A549 treated with AZD2906 at 1 μM for 4 hours (cell line): ENCODE measurements around the gene MALT1. TPM values are rescaled to one million over a fixed set of nuclear protein-coding genes. Genes with fewer than 3 reads are reported as not detected.

Experiments
- total RNA-seq: library from RNA; stranded (reverse); fragments of 200-300 nt; extraction: Qiagen RNA extraction; gene quantifications from 5 replicates; pipeline ENCODE4 v1.2.3, GENCODE V29; 2022

MALT1 gene, protein sequence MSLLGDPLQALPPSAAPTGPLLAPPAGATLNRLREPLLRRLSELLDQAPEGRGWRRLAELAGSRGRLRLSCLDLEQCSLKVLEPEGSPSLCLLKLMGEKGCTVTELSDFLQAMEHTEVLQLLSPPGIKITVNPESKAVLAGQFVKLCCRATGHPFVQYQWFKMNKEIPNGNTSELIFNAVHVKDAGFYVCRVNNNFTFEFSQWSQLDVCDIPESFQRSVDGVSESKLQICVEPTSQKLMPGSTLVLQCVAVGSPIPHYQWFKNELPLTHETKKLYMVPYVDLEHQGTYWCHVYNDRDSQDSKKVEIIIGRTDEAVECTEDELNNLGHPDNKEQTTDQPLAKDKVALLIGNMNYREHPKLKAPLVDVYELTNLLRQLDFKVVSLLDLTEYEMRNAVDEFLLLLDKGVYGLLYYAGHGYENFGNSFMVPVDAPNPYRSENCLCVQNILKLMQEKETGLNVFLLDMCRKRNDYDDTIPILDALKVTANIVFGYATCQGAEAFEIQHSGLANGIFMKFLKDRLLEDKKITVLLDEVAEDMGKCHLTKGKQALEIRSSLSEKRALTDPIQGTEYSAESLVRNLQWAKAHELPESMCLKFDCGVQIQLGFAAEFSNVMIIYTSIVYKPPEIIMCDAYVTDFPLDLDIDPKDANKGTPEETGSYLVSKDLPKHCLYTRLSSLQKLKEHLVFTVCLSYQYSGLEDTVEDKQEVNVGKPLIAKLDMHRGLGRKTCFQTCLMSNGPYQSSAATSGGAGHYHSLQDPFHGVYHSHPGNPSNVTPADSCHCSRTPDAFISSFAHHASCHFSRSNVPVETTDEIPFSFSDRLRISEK
- 7.5 to 9.9 TPM (median 8.8 TPM) in 5 replicates for total RNA-seq

DNA sequence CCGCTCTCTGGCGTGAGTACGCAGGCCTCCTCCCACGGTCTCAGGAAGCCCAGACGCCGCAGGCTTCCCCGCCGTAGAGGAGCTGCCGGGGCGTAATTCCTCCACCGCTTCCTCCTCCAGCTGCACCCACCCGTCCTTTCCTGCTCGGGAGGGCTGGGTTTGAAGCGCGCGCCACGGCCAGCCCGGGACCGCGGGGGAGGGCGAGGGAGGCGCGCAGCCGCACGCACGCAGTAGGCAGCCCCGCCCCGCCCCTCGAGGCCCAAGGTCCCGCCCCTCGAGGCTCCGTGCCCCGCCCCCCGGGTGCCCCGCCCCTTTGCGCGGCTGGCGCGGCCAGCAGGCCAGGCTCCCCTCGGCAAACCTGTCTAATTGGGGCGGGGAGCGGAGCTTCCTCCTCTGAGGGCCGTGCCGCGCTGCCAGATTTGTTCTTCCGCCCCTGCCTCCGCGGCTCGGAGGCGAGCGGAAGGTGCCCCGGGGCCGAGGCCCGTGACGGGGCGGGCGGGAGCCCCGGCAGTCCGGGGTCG is at the start of gene MALT1:
Gene MALT1 (plus strand): TSS at position 355 of the 521 bp plus-strand sequence. CDS start 179 bp downstream, outside the sequence.

Other genes starting within 250 kb of the MALT1 start
- 6.2 to 10.0 TPM (median 6.7 TPM) in 5 replicates for gene ALPK2, start 42.4 kb upstream of the MALT1 start, total RNA-seq
- 19.5 to 26.6 TPM (median 21.4 TPM) in 5 replicates for gene ZNF532, start 193.4 kb downstream of the MALT1 start, total RNA-seq